GM19397 (cell line): ENCODE results near the gene ERICH6.

Source experiments
- ATAC-seq: cut with Tn5 transposase; IDR thresholded peaks from one replicate; pipeline ENCODE4 v1.9.1; 2021; ENCODE audit warnings: mild to moderate bottlenecking, moderate library complexity; ENCODE audit not compliant: unreplicated experiment

Gene ERICH6

GRCh38 chr3:150737874-150738679, 34.4 kb upstream of the ERICH6 start:
- peak; percentile 48 for ATAC-seq

- ATAC-seq, result no peak
These were observed 33.4 kb upstream of the ERICH6 start for GRCh38 chr3:150736903-150737832.

- ATAC-seq, result no peak
These were observed 32.6 kb upstream of the ERICH6 start for GRCh38 chr3:150736316-150736719.

- ATAC-seq, result no peak
These were observed 31.0 kb upstream of the ERICH6 start for GRCh38 chr3:150734795-150735119.

GRCh38 chr3:150733936-150734794, 30.4 kb upstream of the ERICH6 start:
- ATAC-seq, result no peak

- ATAC-seq, result no peak
These were observed 29.7 kb upstream of the ERICH6 start for GRCh38 chr3:150733373-150733935.

GRCh38 chr3:150729682-150730360, 26.1 kb upstream of the ERICH6 start:
- ATAC-seq, result no peak

GRCh38 chr3:150727653-150728502, 24.2 kb upstream of the ERICH6 start:
- ATAC-seq, result no peak

- ATAC-seq, result no peak
These were observed 21.8 kb upstream of the ERICH6 start for GRCh38 chr3:150725548-150725947.

- ATAC-seq, result no peak
These were observed 20.2 kb upstream of the ERICH6 start for GRCh38 chr3:150723946-150724345.

- no peak for ATAC-seq
These were observed 18.5 kb upstream of the ERICH6 start for GRCh38 chr3:150722267-150722666.

GRCh38 chr3:150721285-150722130, 17.8 kb upstream of the ERICH6 start:
- no peak for ATAC-seq

- ATAC-seq, result no peak
These were observed 16.7 kb upstream of the ERICH6 start for GRCh38 chr3:150720444-150720843.

- ATAC-seq, result no peak
These were observed 6.4 kb upstream of the ERICH6 start for GRCh38 chr3:150710097-150710496.

- peak; percentile 27 for ATAC-seq
These were observed 393 bp downstream of the ERICH6 start for GRCh38 chr3:150703299-150703755.

- no peak for ATAC-seq
These were observed 4.6 kb downstream of the ERICH6 start for GRCh38 chr3:150699068-150699639.

- ATAC-seq, result no peak
These were observed 6.1 kb downstream of the ERICH6 start for GRCh38 chr3:150697646-150698045.
